GM23338 (cell line): ENCODE measurements around the gene POLR1E. TPM values are rescaled to one million over a fixed set of nuclear protein-coding genes. Genes with fewer than 3 reads are reported as not detected.
"Not testable (repeated sequence)": the region's sequence is repeated elsewhere in the genome, so short reads cannot be mapped to it uniquely, and the experiment has no call there.

ENCODE experiments used
- ATAC-seq: fragments of 200-7000 bp; cut with Tn5 transposase; 3 replicates; pipeline ENCODE4 v1.9.1; 2020
- DNase-seq: peaks from one replicate; pipeline ENCODE4 v3.0.0-alpha.2; 2015; ENCODE audit warnings: low spot score
- H2AFZ ChIP-seq: fragments of 200-600 bp; sonication (generic); 2 replicates; pipeline ENCODE4 v1.8.0; 2016; ENCODE audit warnings: antibody characterized with exemption, mild to moderate bottlenecking, moderate library complexity
- H3F3A ChIP-seq: fragments of 200-600 bp; sonication (generic); replicated peaks from 2 replicates; pipeline ENCODE4 v1.8.0; 2017; ENCODE audit warnings: antibody characterized with exemption, mixed run types, low read depth
- H3K27ac ChIP-seq: fragments of 200-600 bp; sonication (generic); 2 replicates; pipeline ENCODE4 v1.6.1; 2016; ENCODE audit warnings: low read depth
- H3K27me3 ChIP-seq: fragments of 200-600 bp; sonication (generic); 2 replicates; pipeline ENCODE4 v1.8.0; 2016; ENCODE audit warnings: mild to moderate bottlenecking, mixed run types, moderate library complexity; ENCODE audit not compliant: insufficient read depth
- H3K36me3 ChIP-seq: fragments of 200-600 bp; sonication (generic); 2 replicates; pipeline ENCODE4 v1.8.0; 2016; ENCODE audit warnings: mild to moderate bottlenecking; ENCODE audit not compliant: insufficient read depth
- H3K4me1 ChIP-seq: fragments of 200-600 bp; sonication (generic); 2 replicates; pipeline ENCODE4 v1.8.0; 2016; ENCODE audit warnings: mild to moderate bottlenecking, moderate library complexity; ENCODE audit not compliant: insufficient read depth
- H3K4me2 ChIP-seq: fragments of 200-600 bp; sonication (generic); 2 replicates; pipeline ENCODE4 v1.7.1; 2017; ENCODE audit warnings: mixed run types
- H3K4me3 ChIP-seq: fragments of 200-600 bp; sonication (generic); 2 replicates; pipeline ENCODE4 v1.6.1; 2016; ENCODE audit warnings: mixed run types
- H3K79me2 ChIP-seq: fragments of 200-600 bp; sonication (generic); replicated peaks from 2 replicates; pipeline ENCODE4 v1.8.0; 2017; ENCODE audit warnings: mild to moderate bottlenecking; ENCODE audit not compliant: insufficient read depth
- H3K9me2 ChIP-seq: fragments of 200-600 bp; sonication (generic); 2 replicates; pipeline ENCODE4 v1.8.0; 2017; ENCODE audit not compliant: insufficient read depth
- H4K20me1 ChIP-seq: fragments of 200-600 bp; sonication (generic); replicated peaks from 2 replicates; pipeline ENCODE4 v1.8.0; 2017; ENCODE audit warnings: mild to moderate bottlenecking; ENCODE audit not compliant: insufficient read depth
- H3K27ac Mint-ChIP-seq: 2 replicates; pipeline ENCODE4 v1.8.0; 2020; ENCODE audit warnings: inconsistent platforms, mild to moderate bottlenecking, moderate library complexity, mixed read lengths
- H3K27me3 Mint-ChIP-seq: 3 replicates; pipeline ENCODE4 v1.8.0; 2022; ENCODE audit warnings: low read depth, mild to moderate bottlenecking, moderate library complexity, mixed read lengths, inconsistent platforms; ENCODE audit not compliant: insufficient read depth, poor library complexity
- H3K36me3 Mint-ChIP-seq: 3 replicates; pipeline ENCODE4 v1.8.0; 2021; ENCODE audit warnings: low read depth, mild to moderate bottlenecking, inconsistent platforms, moderate library complexity, mixed read lengths
- H3K4me1 Mint-ChIP-seq: 3 replicates; pipeline ENCODE4 v1.8.0; 2020; ENCODE audit warnings: mild to moderate bottlenecking, inconsistent platforms, mixed read lengths
- H3K4me3 Mint-ChIP-seq: 3 replicates; pipeline ENCODE4 v1.8.0; 2021; ENCODE audit warnings: moderate library complexity, mild to moderate bottlenecking, inconsistent platforms, mixed read lengths
- H3K9me3 Mint-ChIP-seq: 3 replicates; pipeline ENCODE4 v1.8.0; 2020; ENCODE audit warnings: moderate library complexity, mild to moderate bottlenecking, inconsistent platforms, mixed read lengths
- CREB1 ChIP-seq: fragments of 250-450 bp; sonication (Bioruptor Pico); IDR thresholded peaks from 2 replicates; pipeline ENCODE4 v1.5.0; 2020; ENCODE audit warnings: low read depth, mild to moderate bottlenecking, moderate library complexity
- EZH2 ChIP-seq: fragments of 200-600 bp; sonication (generic); IDR thresholded peaks from one replicate; pipeline ENCODE4 v1.8.0; 2017; ENCODE audit warnings: antibody characterized with exemption, mild to moderate bottlenecking, low read depth; ENCODE audit not compliant: unreplicated experiment
- EZH2phosphoT487 ChIP-seq: fragments of 200-600 bp; sonication (generic); IDR thresholded peaks from one replicate; pipeline ENCODE4 v1.8.1; 2018; ENCODE audit warnings: antibody characterized with exemption; ENCODE audit not compliant: unreplicated experiment
- NANOG ChIP-seq: IDR thresholded peaks from 2 replicates; pipeline ENCODE4 v1.6.1; 2016; ENCODE audit warnings: antibody characterized with exemption, borderline replicate concordance
- POLR2AphosphoS5 ChIP-seq: IDR thresholded peaks from 2 replicates; pipeline ENCODE4 v1.6.1; 2016; ENCODE audit warnings: antibody characterized with exemption, low read depth
- STAT1 ChIP-seq: IDR thresholded peaks from one replicate; pipeline ENCODE4 v1.6.1; 2016; ENCODE audit warnings: antibody characterized with exemption; ENCODE audit not compliant: unreplicated experiment
- ZNF114 ChIP-seq: fragments of 250-450 bp; sonication (Bioruptor Pico); IDR thresholded peaks from 2 replicates; pipeline ENCODE4 v1.5.0; 2020; ENCODE audit warnings: mild to moderate bottlenecking, moderate library complexity
- ZNF331 ChIP-seq: fragments of 250-450 bp; sonication (Bioruptor Pico); IDR thresholded peaks from 2 replicates; pipeline ENCODE4 v1.5.0; 2020; ENCODE audit warnings: low read depth, mild to moderate bottlenecking, moderate library complexity
- polyA plus RNA-seq: library from polyadenylated mRNA; unstranded; fragments of >200 nt; fragmentation: Nextera tagmentation; extraction: Ambion mirVana; gene quantifications from 2 replicates; pipeline ENCODE4 v1.2.1, GENCODE V29; 2016
- total RNA-seq: library from RNA; depleted of rRNA; stranded (reverse); fragments of >200 nt; shearing (Covaris generic); gene quantifications from 2 replicates; pipeline ENCODE4 v1.2.3, GENCODE V29; 2014
- TF ChIP-seq, protein P1 (sequence below), 2 experiments: fragments of 200-600 bp in 1 of 2; sonication (generic) in 1 of 2; conservative IDR thresholded peaks; 2 replicates each; pipeline versions ENCODE4 v1.5.1 to v1.6.1; 2016 to 2017; ENCODE audit warnings: antibody characterized with exemption in 2 of 2, low read depth in 2 of 2, mild to moderate bottlenecking in 2 of 2, moderate library complexity in 1 of 2
- TF ChIP-seq, protein P2 (sequence below): IDR thresholded peaks from one replicate; pipeline ENCODE4 v1.6.1; 2018; ENCODE audit warnings: antibody characterized with exemption; ENCODE audit not compliant: unreplicated experiment
- TF ChIP-seq, protein P3 (sequence below): IDR thresholded peaks from 2 replicates; pipeline ENCODE4 v1.6.1; 2016; ENCODE audit warnings: antibody characterized with exemption

The POLR1E gene
- total and polyA plus RNA-seq, 2 experiments from 2014 or later = 19.2 to 45.5 TPM

DNA sequence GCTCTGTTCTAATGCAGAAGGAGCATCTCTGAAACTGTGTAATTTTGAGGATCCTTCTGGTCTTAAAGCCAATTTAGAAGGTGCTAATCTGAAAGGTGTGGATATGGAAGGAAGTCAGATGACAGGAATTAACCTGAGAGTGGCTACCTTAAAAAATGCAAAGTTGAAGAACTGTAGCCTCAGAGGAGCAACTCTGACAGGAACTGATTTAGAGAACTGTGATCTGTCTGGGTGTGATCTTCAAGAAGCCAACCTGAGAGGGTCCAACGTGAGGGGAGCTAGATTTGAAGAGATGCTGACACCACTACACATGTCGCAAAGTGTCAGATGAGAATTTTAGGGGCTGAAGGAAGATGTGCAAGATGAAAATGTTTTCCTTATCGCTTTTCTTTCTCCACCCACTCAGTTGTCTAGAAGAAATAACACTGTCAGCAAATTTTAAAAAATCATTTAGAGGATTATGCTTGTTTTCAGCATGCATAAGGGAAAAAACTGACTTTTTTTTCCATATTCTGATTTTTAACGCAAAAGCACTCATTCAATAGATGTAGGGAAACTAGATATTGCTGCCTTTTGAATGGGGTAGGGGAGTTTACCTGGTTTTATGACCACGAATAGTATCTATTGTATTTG is 7.6 kb upstream of the POLR1E start:
- peaks cover 12% of the 10 kb centered on the region for H3F3A ChIP-seq
- not testable (repeated sequence) for H3K9me2 ChIP-seq, H3K4me2 ChIP-seq

DNA sequence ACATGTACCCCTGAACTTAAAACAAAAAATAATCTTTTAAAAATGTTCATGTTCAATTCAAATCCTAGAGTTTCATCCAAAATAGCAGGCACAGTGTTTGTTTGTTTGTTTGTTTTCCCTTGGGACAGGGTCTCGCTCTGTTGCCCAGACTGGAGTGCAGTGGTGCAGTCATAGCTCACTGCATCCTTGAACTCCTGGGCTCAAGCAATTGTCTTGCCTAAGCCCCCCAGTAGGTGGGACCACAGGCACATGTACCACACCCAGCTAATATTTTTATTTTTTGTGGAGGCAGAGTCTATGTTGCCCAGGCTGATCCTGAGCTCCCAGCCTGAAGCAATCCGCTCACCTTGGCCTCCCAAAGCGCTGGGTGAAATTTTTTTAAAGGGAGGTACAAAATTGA is 5.0 kb upstream of the POLR1E start:
- peaks cover 6% of the 10 kb centered on the region; the same call in 1 of the 2 replicates for H3K4me1 ChIP-seq
- H4K20me1 ChIP-seq = no peaks in the 10 kb centered on the region
- no peaks in the 10 kb centered on the region for H3K9me2 ChIP-seq
- peaks cover 4% of the 10 kb centered on the region; the same call in 1 of the 3 replicates for H3K9me3 Mint-ChIP-seq
- no peaks in the 10 kb centered on the region for H3K79me2 ChIP-seq
- no peaks in the 10 kb centered on the region for H3K27me3 ChIP-seq
- H3K27ac Mint-ChIP-seq = no peak overlapping the region
- DNase-seq (no peak), ATAC-seq (no peak)
- no peak overlapping the region for H3K4me3 ChIP-seq
- no peak overlapping the region for H2AFZ ChIP-seq
- peaks cover 8% of the 10 kb centered on the region for H3K27me3 Mint-ChIP-seq
- H3K36me3 Mint-ChIP-seq = no peaks in the 10 kb centered on the region; the same call in 2 of the 3 replicates
- peaks cover 5% of the 10 kb centered on the region; the same call in 1 of the 2 replicates for H3F3A ChIP-seq
- no peaks in the 10 kb centered on the region for H3K36me3 ChIP-seq
- TF ChIP-seq ZNF114 (CRISPR knock-in tag) = no peak
- TF ChIP-seq EZH2 = no peak
- TF ChIP-seq STAT1 = no peak
- TF ChIP-seq EZH2phosphoT487 = no peak
- TF ChIP-seq CREB1 (CRISPR knock-in tag) = no peak
- no peak for TF ChIP-seq ZNF331
- TF ChIP-seq, protein P1, sequence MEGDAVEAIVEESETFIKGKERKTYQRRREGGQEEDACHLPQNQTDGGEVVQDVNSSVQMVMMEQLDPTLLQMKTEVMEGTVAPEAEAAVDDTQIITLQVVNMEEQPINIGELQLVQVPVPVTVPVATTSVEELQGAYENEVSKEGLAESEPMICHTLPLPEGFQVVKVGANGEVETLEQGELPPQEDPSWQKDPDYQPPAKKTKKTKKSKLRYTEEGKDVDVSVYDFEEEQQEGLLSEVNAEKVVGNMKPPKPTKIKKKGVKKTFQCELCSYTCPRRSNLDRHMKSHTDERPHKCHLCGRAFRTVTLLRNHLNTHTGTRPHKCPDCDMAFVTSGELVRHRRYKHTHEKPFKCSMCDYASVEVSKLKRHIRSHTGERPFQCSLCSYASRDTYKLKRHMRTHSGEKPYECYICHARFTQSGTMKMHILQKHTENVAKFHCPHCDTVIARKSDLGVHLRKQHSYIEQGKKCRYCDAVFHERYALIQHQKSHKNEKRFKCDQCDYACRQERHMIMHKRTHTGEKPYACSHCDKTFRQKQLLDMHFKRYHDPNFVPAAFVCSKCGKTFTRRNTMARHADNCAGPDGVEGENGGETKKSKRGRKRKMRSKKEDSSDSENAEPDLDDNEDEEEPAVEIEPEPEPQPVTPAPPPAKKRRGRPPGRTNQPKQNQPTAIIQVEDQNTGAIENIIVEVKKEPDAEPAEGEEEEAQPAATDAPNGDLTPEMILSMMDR (conservative IDR thresholded peaks at IDR 0.05; ENCODE audit: low read depth in 2 of 2) = peak; percentile 17 to 24; a peak in 2 of 4 replicates
- no peak overlapping the region for H3K27ac ChIP-seq
- H3K4me2 ChIP-seq = no peak overlapping the region
- H3K4me1 Mint-ChIP-seq = peaks cover 18% of the 10 kb centered on the region
- H3K4me3 Mint-ChIP-seq = no peak overlapping the region

More for the DNA sequence above, 7.6 kb upstream of the POLR1E start:
- H3K79me2 ChIP-seq, H4K20me1 ChIP-seq, H3K27me3 Mint-ChIP-seq, H3K4me1 Mint-ChIP-seq, H3K27me3 ChIP-seq, DNase-seq, H3K27ac Mint-ChIP-seq, H3K4me1 ChIP-seq, H3K36me3 ChIP-seq, H3K4me3 ChIP-seq, H2AFZ ChIP-seq, H3K4me3 Mint-ChIP-seq, H3K27ac ChIP-seq, ATAC-seq: not testable (repeated sequence)
- Mint-ChIP-seq H3K36me3 (peaks cover 19% of the 10 kb centered on the region; the same call in 2 of the 3 replicates), H3K9me3 (peaks cover 28% of the 10 kb centered on the region)

DNA sequence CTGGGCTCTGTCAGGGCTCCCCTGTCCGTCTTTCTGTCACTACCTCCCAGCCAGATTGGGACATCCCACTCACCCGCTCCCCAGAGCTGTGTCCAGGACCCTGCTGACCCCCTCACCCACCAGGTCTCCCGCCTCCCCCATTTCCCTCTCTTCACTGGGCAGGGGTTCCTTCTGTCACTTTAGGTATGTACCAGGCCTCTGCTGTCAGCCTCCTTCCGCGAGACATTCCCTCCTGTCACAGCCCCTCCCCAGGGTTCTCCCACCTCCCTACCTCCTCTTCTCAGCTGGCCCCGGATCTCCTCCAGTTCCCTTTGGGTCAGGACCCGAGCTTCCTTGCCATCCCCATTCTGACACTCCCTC is 488 bp downstream of the POLR1E start:
- Mint-ChIP-seq H3K27ac (peak overlapping the region; percentile 84), H3K27me3 (peaks cover 10% of the 10 kb centered on the region), H3K4me3 (peak overlapping the region; percentile 94), H3K4me1 (peaks cover 21% of the 10 kb centered on the region), H3K9me3 (no peaks in the 10 kb centered on the region), H3K36me3 (peaks cover 34% of the 10 kb centered on the region)
- Histone ChIP-seq H4K20me1 (peaks cover 18% of the 10 kb centered on the region), H3K4me2 (peak overlapping the region; percentile 98), H3K27me3 (no peaks in the 10 kb centered on the region), H3K36me3 (peaks cover 25% of the 10 kb centered on the region), H3K9me2 (no peaks in the 10 kb centered on the region), H3F3A (peaks cover 5% of the 10 kb centered on the region; the same call in 1 of the 2 replicates), H3K27ac (no peak overlapping the region), H2AFZ (peak overlapping the region; percentile 94), H3K79me2 (peaks cover 20% of the 10 kb centered on the region), H3K4me1 (peaks cover 14% of the 10 kb centered on the region; the same call in 1 of the 2 replicates), H3K4me3 (peak overlapping the region; percentile 97)
- ATAC-seq (no peak; the same call in 2 of the 3 replicates), DNase-seq (no peak)
- TF ChIP-seq POLR2AphosphoS5 (no peak), CREB1 (CRISPR knock-in tag) (no peak), EZH2 (no peak), ZNF114 (CRISPR knock-in tag) (no peak), EZH2phosphoT487 (no peak), NANOG (no peak)
- TF ChIP-seq, protein P2, sequence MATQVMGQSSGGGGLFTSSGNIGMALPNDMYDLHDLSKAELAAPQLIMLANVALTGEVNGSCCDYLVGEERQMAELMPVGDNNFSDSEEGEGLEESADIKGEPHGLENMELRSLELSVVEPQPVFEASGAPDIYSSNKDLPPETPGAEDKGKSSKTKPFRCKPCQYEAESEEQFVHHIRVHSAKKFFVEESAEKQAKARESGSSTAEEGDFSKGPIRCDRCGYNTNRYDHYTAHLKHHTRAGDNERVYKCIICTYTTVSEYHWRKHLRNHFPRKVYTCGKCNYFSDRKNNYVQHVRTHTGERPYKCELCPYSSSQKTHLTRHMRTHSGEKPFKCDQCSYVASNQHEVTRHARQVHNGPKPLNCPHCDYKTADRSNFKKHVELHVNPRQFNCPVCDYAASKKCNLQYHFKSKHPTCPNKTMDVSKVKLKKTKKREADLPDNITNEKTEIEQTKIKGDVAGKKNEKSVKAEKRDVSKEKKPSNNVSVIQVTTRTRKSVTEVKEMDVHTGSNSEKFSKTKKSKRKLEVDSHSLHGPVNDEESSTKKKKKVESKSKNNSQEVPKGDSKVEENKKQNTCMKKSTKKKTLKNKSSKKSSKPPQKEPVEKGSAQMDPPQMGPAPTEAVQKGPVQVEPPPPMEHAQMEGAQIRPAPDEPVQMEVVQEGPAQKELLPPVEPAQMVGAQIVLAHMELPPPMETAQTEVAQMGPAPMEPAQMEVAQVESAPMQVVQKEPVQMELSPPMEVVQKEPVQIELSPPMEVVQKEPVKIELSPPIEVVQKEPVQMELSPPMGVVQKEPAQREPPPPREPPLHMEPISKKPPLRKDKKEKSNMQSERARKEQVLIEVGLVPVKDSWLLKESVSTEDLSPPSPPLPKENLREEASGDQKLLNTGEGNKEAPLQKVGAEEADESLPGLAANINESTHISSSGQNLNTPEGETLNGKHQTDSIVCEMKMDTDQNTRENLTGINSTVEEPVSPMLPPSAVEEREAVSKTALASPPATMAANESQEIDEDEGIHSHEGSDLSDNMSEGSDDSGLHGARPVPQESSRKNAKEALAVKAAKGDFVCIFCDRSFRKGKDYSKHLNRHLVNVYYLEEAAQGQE = no peak
- TF ChIP-seq, protein P3, sequence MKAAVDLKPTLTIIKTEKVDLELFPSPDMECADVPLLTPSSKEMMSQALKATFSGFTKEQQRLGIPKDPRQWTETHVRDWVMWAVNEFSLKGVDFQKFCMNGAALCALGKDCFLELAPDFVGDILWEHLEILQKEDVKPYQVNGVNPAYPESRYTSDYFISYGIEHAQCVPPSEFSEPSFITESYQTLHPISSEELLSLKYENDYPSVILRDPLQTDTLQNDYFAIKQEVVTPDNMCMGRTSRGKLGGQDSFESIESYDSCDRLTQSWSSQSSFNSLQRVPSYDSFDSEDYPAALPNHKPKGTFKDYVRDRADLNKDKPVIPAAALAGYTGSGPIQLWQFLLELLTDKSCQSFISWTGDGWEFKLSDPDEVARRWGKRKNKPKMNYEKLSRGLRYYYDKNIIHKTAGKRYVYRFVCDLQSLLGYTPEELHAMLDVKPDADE = no peak
